ENCODE data around the gene SLC7A7. TPM values are rescaled to one million over a fixed set of nuclear protein-coding genes. Genes with fewer than 3 reads are reported as not detected.

Gene SLC7A7
- total and polyA plus RNA-seq, 2 donors: 9.3 to 12.8 TPM

- peak; percentile 84 for DNase-seq (ENCODE audit: extremely low spot score)
- Histone ChIP-seq H3K4me1 (ENCODE audit: insufficient read depth) (no peaks in the 10 kb centered on the region), H3K4me3 (ENCODE audit: low read depth, low read length) (no peak overlapping the region), H3K27ac (ENCODE audit: low read depth) (peak overlapping the region; percentile 91), H3K36me3 (ENCODE audit: insufficient read depth) (peaks cover 4% of the 10 kb centered on the region)
- WGBS: 8% methylated on average over 12 of the region's 12 CpGs
Observed at GRCh38 chr14:22848351-22849164, 33.3 kb upstream of the SLC7A7 start.

- DNase-seq (ENCODE audit: extremely low spot score): no peak
- WGBS: 24% methylated on average over 14 of the region's 14 CpGs
- peak overlapping the region; percentile 57 for H3K27ac ChIP-seq (ENCODE audit: low read depth)
- no peaks in the 10 kb centered on the region for H3K4me1 ChIP-seq (ENCODE audit: insufficient read depth)
- no peak overlapping the region for H3K4me3 ChIP-seq (ENCODE audit: low read depth, low read length)
- peaks cover 8% of the 10 kb centered on the region for H3K36me3 ChIP-seq (ENCODE audit: insufficient read depth)
Observed at GRCh38 chr14:22847661-22848341, 32.6 kb upstream of the SLC7A7 start.

- 64% methylated on average over 11 of the region's 11 CpGs for WGBS
- Histone ChIP-seq H3K36me3 (ENCODE audit: insufficient read depth) (peaks cover 8% of the 10 kb centered on the region), H3K27ac (ENCODE audit: low read depth) (peak overlapping the region; percentile 71), H3K4me3 (ENCODE audit: low read depth, low read length) (no peak overlapping the region), H3K4me1 (ENCODE audit: insufficient read depth) (no peaks in the 10 kb centered on the region)
- no peak for DNase-seq (ENCODE audit: extremely low spot score)
Observed at GRCh38 chr14:22846811-22847307, 31.6 kb upstream of the SLC7A7 start.

GRCh38 chr14:22845821-22846625, 30.8 kb upstream of the SLC7A7 start:
- Histone ChIP-seq H3K27ac (ENCODE audit: low read depth) (peak overlapping the region; percentile 76), H3K36me3 (ENCODE audit: insufficient read depth) (peaks cover 11% of the 10 kb centered on the region), H3K4me3 (ENCODE audit: low read depth, low read length) (no peak overlapping the region), H3K4me1 (ENCODE audit: insufficient read depth) (no peaks in the 10 kb centered on the region)
- no peak for DNase-seq (ENCODE audit: extremely low spot score)
- WGBS: 79% methylated on average over 26 of the region's 26 CpGs

- Histone ChIP-seq H3K36me3 (ENCODE audit: insufficient read depth) (peaks cover 11% of the 10 kb centered on the region), H3K4me3 (ENCODE audit: low read depth, low read length) (no peak overlapping the region), H3K27ac (ENCODE audit: low read depth) (no peak overlapping the region), H3K4me1 (ENCODE audit: insufficient read depth) (no peaks in the 10 kb centered on the region)
- WGBS: 93% methylated on average over 9 of the region's 9 CpGs
- no peak for DNase-seq (ENCODE audit: extremely low spot score)
Observed at GRCh38 chr14:22845103-22845394, 29.8 kb upstream of the SLC7A7 start.

GRCh38 chr14:22844221-22845102, 29.2 kb upstream of the SLC7A7 start:
- H3K4me1 ChIP-seq (ENCODE audit: insufficient read depth): no peaks in the 10 kb centered on the region
- H3K4me3 ChIP-seq (ENCODE audit: low read depth, low read length): no peak overlapping the region
- H3K36me3 ChIP-seq (ENCODE audit: insufficient read depth): peaks cover 11% of the 10 kb centered on the region
- 88% methylated on average over 22 of the region's 22 CpGs for WGBS
- no peak overlapping the region for H3K27ac ChIP-seq (ENCODE audit: low read depth)
- no peak for DNase-seq (ENCODE audit: extremely low spot score)

- H3K4me1 ChIP-seq (ENCODE audit: insufficient read depth): no peaks in the 10 kb centered on the region
- peaks cover 11% of the 10 kb centered on the region for H3K36me3 ChIP-seq (ENCODE audit: insufficient read depth)
- H3K4me3 ChIP-seq (ENCODE audit: low read depth, low read length): no peak overlapping the region
- DNase-seq (ENCODE audit: extremely low spot score): no peak
- WGBS: 90% methylated on average over 21 of the region's 21 CpGs
- H3K27ac ChIP-seq (ENCODE audit: low read depth): no peak overlapping the region
Observed at GRCh38 chr14:22843123-22843925, 28.1 kb upstream of the SLC7A7 start.

GRCh38 chr14:22842211-22843122, 27.2 kb upstream of the SLC7A7 start:
- Histone ChIP-seq H3K36me3 (ENCODE audit: insufficient read depth) (peaks cover 11% of the 10 kb centered on the region), H3K4me3 (ENCODE audit: low read depth, low read length) (no peak overlapping the region)

GRCh38 chr14:22841769-22842168, 26.5 kb upstream of the SLC7A7 start:
- Histone ChIP-seq H3K4me3 (ENCODE audit: low read depth, low read length) (no peak overlapping the region), H3K36me3 (ENCODE audit: insufficient read depth) (peaks cover 11% of the 10 kb centered on the region), H3K4me1 (ENCODE audit: insufficient read depth) (no peaks in the 10 kb centered on the region), H3K27ac (ENCODE audit: low read depth) (no peak overlapping the region)
- 91% methylated on average over 8 of the region's 8 CpGs for WGBS
- no peak for DNase-seq (ENCODE audit: extremely low spot score)

More at GRCh38 chr14:22842211-22843122, 27.2 kb upstream of the SLC7A7 start:
- Histone ChIP-seq H3K4me1 (ENCODE audit: insufficient read depth) (no peaks in the 10 kb centered on the region), H3K27ac (ENCODE audit: low read depth) (no peak overlapping the region)
- 86% methylated on average over 28 of the region's 28 CpGs for WGBS
- DNase-seq (ENCODE audit: extremely low spot score): no peak

GRCh38 chr14:22841311-22841710, 26.1 kb upstream of the SLC7A7 start:
- DNase-seq (ENCODE audit: extremely low spot score): no peak
- Histone ChIP-seq H3K4me1 (ENCODE audit: insufficient read depth) (no peaks in the 10 kb centered on the region), H3K27ac (ENCODE audit: low read depth) (peak overlapping the region; percentile 27), H3K4me3 (ENCODE audit: low read depth, low read length) (no peak overlapping the region), H3K36me3 (ENCODE audit: insufficient read depth) (peaks cover 11% of the 10 kb centered on the region)
- 89% methylated on average over 9 of the region's 9 CpGs for WGBS

GRCh38 chr14:22839159-22839779, 24.0 kb upstream of the SLC7A7 start:
- Histone ChIP-seq H3K27ac (ENCODE audit: low read depth) (peak overlapping the region; percentile 95), H3K4me3 (ENCODE audit: low read depth, low read length) (peak overlapping the region; percentile 90), H3K4me1 (ENCODE audit: insufficient read depth) (no peaks in the 10 kb centered on the region), H3K36me3 (ENCODE audit: insufficient read depth) (peaks cover 8% of the 10 kb centered on the region)
- WGBS: 20% methylated on average over 6 of the region's 6 CpGs
- DNase-seq (ENCODE audit: extremely low spot score): no peak

Data from urinary bladder (tissue), 4 donors.